Neuronal stem cell (in vitro differentiated cells): ENCODE results near the gene CD14.

Experiments used
- DNase-seq: peaks from one replicate; pipeline ENCODE4 v3.0.0-alpha.2; 2013; ENCODE audit warnings: low spot score
- H2AFZ ChIP-seq: one replicate; pipeline ENCODE4 v1.6.1; 2013; ENCODE audit warnings: mild to moderate bottlenecking, low read length, inconsistent platforms
- H2AK5ac ChIP-seq: 2 replicates; pipeline ENCODE4 v1.6.1; 2013; ENCODE audit warnings: low read depth, mild to moderate bottlenecking, inconsistent platforms, low read length, moderate library complexity, mixed read lengths
- H2BK120ac ChIP-seq: 2 replicates; pipeline ENCODE4 v1.6.1; 2013; ENCODE audit warnings: low read depth, mild to moderate bottlenecking, inconsistent platforms, low read length, moderate library complexity, mixed read lengths
- H2BK12ac ChIP-seq: one replicate; pipeline ENCODE4 v1.6.1; 2013; ENCODE audit warnings: low read length, inconsistent platforms
- H2BK15ac ChIP-seq: 2 replicates; pipeline ENCODE4 v1.6.1; 2013; ENCODE audit warnings: mild to moderate bottlenecking, low read length, inconsistent platforms, mixed read lengths
- H2BK5ac ChIP-seq: one replicate; pipeline ENCODE4 v1.6.1; 2013; ENCODE audit warnings: inconsistent platforms, mild to moderate bottlenecking, low read length, moderate library complexity
- H3K14ac ChIP-seq: one replicate; pipeline ENCODE4 v1.6.1; 2013; ENCODE audit warnings: low read length, inconsistent platforms
- H3K18ac ChIP-seq: 2 replicates; pipeline ENCODE4 v1.6.1; 2013; ENCODE audit warnings: low read length, inconsistent platforms
- H3K23ac ChIP-seq: 2 replicates; pipeline ENCODE4 v1.6.1; 2013; ENCODE audit warnings: low read depth, mild to moderate bottlenecking, mixed read lengths, low read length, inconsistent platforms; ENCODE audit not compliant: poor library complexity
- H3K27ac ChIP-seq: replicated peaks from 3 replicates; pipeline ENCODE4 v1.5.1; 2013; ENCODE audit warnings: low read length, inconsistent platforms
- H3K27me3 ChIP-seq, 3 experiments: 2 replicates each; pipeline ENCODE4 v1.6.1; 2013; ENCODE audit warnings: low read length in 3 of 3, mild to moderate bottlenecking in 2 of 3, inconsistent platforms in 1 of 3, low read depth in 1 of 3, mixed read lengths in 1 of 3, moderate library complexity in 1 of 3; ENCODE audit not compliant: control insufficient read depth in 3 of 3, insufficient read depth in 3 of 3
- H3K36me3 ChIP-seq, 2 donors: replicated peaks in 1 of 2; 2 replicates each; pipeline ENCODE4 v1.6.1; 2013; ENCODE audit warnings: low read length in 2 of 2; ENCODE audit not compliant: control insufficient read depth in 2 of 2, insufficient read depth in 2 of 2
- H3K4ac ChIP-seq: 2 replicates; pipeline ENCODE4 v1.6.1; 2013; ENCODE audit warnings: inconsistent platforms, mild to moderate bottlenecking, low read length, moderate library complexity
- H3K4me1 ChIP-seq, 2 donors: 1 replicate in 1 of 2; 2 replicates in 1 of 2; pipeline ENCODE4 v1.6.1; 2013; ENCODE audit warnings: low read length in 2 of 2, low read depth in 1 of 2; ENCODE audit not compliant: control insufficient read depth in 2 of 2, insufficient read depth in 1 of 2
- H3K4me2 ChIP-seq: one replicate; pipeline ENCODE4 v1.6.1; 2013; ENCODE audit warnings: mild to moderate bottlenecking, low read length, inconsistent platforms; ENCODE audit not compliant: insufficient read depth, poor library complexity, severe bottlenecking
- H3K4me3 ChIP-seq, 2 donors: 2 replicates each; pipeline ENCODE4 v1.5.1; 2013; ENCODE audit warnings: low read length in 2 of 2, mild to moderate bottlenecking in 2 of 2, inconsistent platforms in 1 of 2, moderate library complexity in 1 of 2
- H3K79me1 ChIP-seq: one replicate; pipeline ENCODE4 v1.6.1; 2013; ENCODE audit warnings: low read depth, mild to moderate bottlenecking, inconsistent platforms, low read length, moderate library complexity
- H3K9ac ChIP-seq: one replicate; pipeline ENCODE4 v1.6.1; 2013; ENCODE audit warnings: mild to moderate bottlenecking, low read depth, low read length, inconsistent platforms; ENCODE audit not compliant: poor library complexity
- H3K9me3 ChIP-seq, 2 donors: replicated peaks in 1 of 2; 2 replicates each; pipeline versions ENCODE3 to v1.6.1; 2013; ENCODE audit warnings: low read length in 2 of 2, mild to moderate bottlenecking in 2 of 2, inconsistent platforms in 1 of 2, low read depth in 1 of 2, mixed read lengths in 1 of 2, moderate library complexity in 1 of 2; ENCODE audit not compliant: control insufficient read depth in 2 of 2, insufficient read depth in 1 of 2
- H4K8ac ChIP-seq: one replicate; pipeline ENCODE4 v1.6.1; 2013; ENCODE audit warnings: low read depth, mild to moderate bottlenecking, inconsistent platforms, low read length, moderate library complexity
- H4K91ac ChIP-seq: one replicate; pipeline ENCODE4 v1.6.1; 2013; ENCODE audit warnings: low read length, low read depth, mild to moderate bottlenecking, inconsistent platforms; ENCODE audit not compliant: poor library complexity
- WGBS, 2 donors: extraction: QIAGEN DNeasy Blood & Tissue Kit; methylation state at CpG; one replicate each; pipeline ENCODE4 v1.1.7; 2013; ENCODE audit warnings: missing lambda C conversion rate in 2 of 2, mixed read lengths in 1 of 2; ENCODE audit not compliant: insufficient read length in 2 of 2, insufficient replicate concordance in 1 of 2; ENCODE audit errors: extremely low coverage in 2 of 2; 5-methylcytosine and 5-hydroxymethylcytosine counted together

Gene CD14

GRCh38 chr5:140600096-140600495 is 32.9 kb downstream of the CD14 start:
- H2AK5ac ChIP-seq: no peak overlapping the region
- H4K91ac ChIP-seq: no peak overlapping the region
- H3K4me3 ChIP-seq: no peak overlapping the region
- no peak for DNase-seq
- no peak overlapping the region for H3K14ac ChIP-seq
- H2AFZ ChIP-seq: no peak overlapping the region
- H3K9me3 ChIP-seq: peaks cover 0 to 2% of the 10 kb centered on the region in 2 donors
- H2BK15ac ChIP-seq: no peak overlapping the region
- no peak overlapping the region for H3K4me2 ChIP-seq
- H3K27me3 ChIP-seq: peaks cover 0 to 6% (median 0%) of the 10 kb centered on the region in 3 experiments
- no peak overlapping the region for H2BK12ac ChIP-seq
- H3K36me3 ChIP-seq: no peaks in the 10 kb centered on the region
- no peaks in the 10 kb centered on the region for H3K4me1 ChIP-seq
- no peak overlapping the region for H3K23ac ChIP-seq
- H3K79me1 ChIP-seq: no peaks in the 10 kb centered on the region
- no peak overlapping the region for H3K9ac ChIP-seq
- no peak overlapping the region for H3K18ac ChIP-seq
- H3K4ac ChIP-seq: no peak overlapping the region
- no peak overlapping the region for H3K27ac ChIP-seq
- H2BK120ac ChIP-seq: no peak overlapping the region
- no peak overlapping the region for H2BK5ac ChIP-seq
- H4K8ac ChIP-seq: no peak overlapping the region

- H3K4me2 ChIP-seq: no peak overlapping the region
- H2AK5ac ChIP-seq: no peak overlapping the region
- H3K18ac ChIP-seq: no peak overlapping the region
- no peak overlapping the region for H2AFZ ChIP-seq
- peaks cover 0 to 10% (median 0%) of the 10 kb centered on the region in 3 experiments for H3K27me3 ChIP-seq
- H2BK120ac ChIP-seq: no peak overlapping the region
- no peaks in the 10 kb centered on the region for H3K79me1 ChIP-seq
- H3K4ac ChIP-seq: no peak overlapping the region
- H3K27ac ChIP-seq: no peak overlapping the region
- H2BK15ac ChIP-seq: no peak overlapping the region
- H4K91ac ChIP-seq: no peak overlapping the region
- no peaks in the 10 kb centered on the region for H3K4me1 ChIP-seq
- no peak overlapping the region for H4K8ac ChIP-seq
- H3K36me3 ChIP-seq: no peaks in the 10 kb centered on the region
- H3K14ac ChIP-seq: no peak overlapping the region
- no CpG with 5 or more reads among the region's 2 CpGs for WGBS, 2 donors
- H3K9me3 ChIP-seq: peaks cover 0 to 2% of the 10 kb centered on the region in 2 donors
- no peak for DNase-seq
- H2BK12ac ChIP-seq: no peak overlapping the region
- H3K9ac ChIP-seq: no peak overlapping the region
- H2BK5ac ChIP-seq: no peak overlapping the region
- H3K4me3 ChIP-seq: no peak overlapping the region
- H3K23ac ChIP-seq: no peak overlapping the region
Observed at GRCh38 chr5:140598836-140599235, 34.1 kb downstream of the CD14 start.

DNA sequence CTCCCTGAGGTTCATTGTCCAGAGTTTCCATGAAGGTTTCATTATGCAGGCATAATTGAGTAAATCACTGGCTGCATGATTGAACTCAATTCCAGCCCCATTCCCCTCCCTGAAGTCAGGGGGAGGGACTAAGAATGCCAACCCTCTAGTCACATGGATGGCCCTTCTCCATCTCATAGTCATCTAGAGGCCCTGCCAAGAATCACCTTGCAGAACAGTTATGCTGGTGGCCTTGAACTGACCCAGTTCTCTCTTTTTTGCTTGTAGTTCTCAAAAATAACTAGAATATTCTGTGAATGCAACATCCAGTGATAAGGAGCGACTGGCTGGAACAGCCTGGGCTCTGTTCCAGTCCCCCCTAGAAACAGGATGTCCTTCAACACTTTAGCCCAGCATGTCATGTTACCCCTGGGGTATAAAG is 36.6 kb downstream of the CD14 start:
- Histone ChIP-seq H2BK5ac (no peak overlapping the region), H3K4me2 (no peak overlapping the region), H3K4me3 (no peak overlapping the region), H3K4ac (no peak overlapping the region), H3K23ac (no peak overlapping the region), H3K79me1 (no peaks in the 10 kb centered on the region), H4K91ac (no peak overlapping the region), H2AFZ (no peak overlapping the region), H2BK120ac (no peak overlapping the region), H3K4me1 (no peaks in the 10 kb centered on the region), H2BK12ac (no peak overlapping the region), H3K18ac (no peak overlapping the region), H2BK15ac (no peak overlapping the region), H3K27ac (no peak overlapping the region), H3K14ac (no peak overlapping the region), H2AK5ac (no peak overlapping the region), H3K36me3 (no peaks in the 10 kb centered on the region), H3K9ac (no peak overlapping the region), H3K27me3 (peaks cover 0 to 10% (median 0%) of the 10 kb centered on the region in 3 experiments), H3K9me3 (no peaks in the 10 kb centered on the region), H4K8ac (no peak overlapping the region)
- no peak for DNase-seq
- no CpG with 5 or more reads among the region's 1 CpG for WGBS, 2 donors

DNA sequence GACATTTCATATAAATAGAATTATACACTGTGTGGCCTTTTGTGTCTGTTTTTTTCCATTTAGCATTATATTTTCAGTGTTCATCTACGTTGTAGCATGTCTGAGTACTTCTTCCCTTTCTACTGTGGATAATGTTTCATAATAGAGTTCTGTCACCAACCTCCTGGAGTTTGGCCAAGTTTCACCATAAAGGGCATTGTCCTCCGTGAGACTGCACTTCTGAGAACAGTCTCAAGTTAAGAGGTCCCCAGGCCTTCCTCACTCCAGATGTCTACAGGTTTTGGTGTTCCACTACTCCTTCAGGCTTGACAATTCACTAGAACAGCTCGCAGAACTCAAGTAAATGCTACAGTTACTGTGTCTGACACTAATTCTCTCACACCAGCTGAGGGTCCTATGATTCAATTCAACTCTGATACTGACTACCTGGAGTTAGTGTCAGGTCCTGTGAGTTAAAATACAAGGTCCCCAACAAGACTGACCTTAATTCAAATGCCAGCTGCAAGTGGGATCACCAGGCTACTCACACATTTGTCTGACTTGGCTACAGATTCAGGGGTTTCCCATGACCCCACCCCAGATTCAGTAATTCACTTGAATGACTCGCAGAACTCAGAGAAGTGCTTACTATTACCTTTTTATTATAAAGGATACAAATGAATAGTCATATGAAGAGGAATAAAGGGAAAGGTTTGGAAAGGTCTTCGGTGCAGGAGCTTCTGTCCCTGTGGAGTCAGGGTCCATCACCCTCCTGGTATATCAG is 37.3 kb downstream of the CD14 start:
- Histone ChIP-seq H3K9ac (no peak overlapping the region), H2BK120ac (no peak overlapping the region), H2BK15ac (no peak overlapping the region), H2AFZ (no peak overlapping the region), H3K9me3 (no peaks in the 10 kb centered on the region), H2AK5ac (no peak overlapping the region), H4K91ac (no peak overlapping the region), H3K27ac (no peak overlapping the region), H3K4me2 (no peak overlapping the region), H3K27me3 (peaks cover 0 to 6% (median 0%) of the 10 kb centered on the region in 3 experiments), H2BK12ac (no peak overlapping the region), H3K4ac (no peak overlapping the region), H4K8ac (no peak overlapping the region), H2BK5ac (no peak overlapping the region), H3K4me1 (no peaks in the 10 kb centered on the region), H3K4me3 (no peak overlapping the region), H3K36me3 (no peaks in the 10 kb centered on the region), H3K79me1 (no peaks in the 10 kb centered on the region), H3K18ac (no peak overlapping the region), H3K23ac (no peak overlapping the region), H3K14ac (no peak overlapping the region)
- DNase-seq: no peak
- no CpG with 5 or more reads among the region's 5 CpGs for WGBS, 2 donors
